K562 (cell line): Measurements from ENCODE around the gene SPEF1. TPM values are rescaled to one million over a fixed set of nuclear protein-coding genes. Genes with fewer than 3 reads are reported as not detected.
A peak's percentile ranks its signal among the peaks of the same experiment; 100 is the strongest.

Experiments used
- ATF6 ChIP-seq: sonication (generic); formaldehyde crosslinking; IDR thresholded peaks from 2 replicates; pipeline ENCODE4 v1.4.0; 2020; ENCODE audit warnings: mild to moderate bottlenecking, missing genetic modification reagents
- CCNT2 ChIP-seq: IDR thresholded peaks from 2 replicates; pipeline ENCODE4 v1.6.1; 2011; ENCODE audit warnings: borderline replicate concordance, low read depth, mild to moderate bottlenecking, moderate library complexity, mixed read lengths, low read length; ENCODE audit not compliant: insufficient read length; ENCODE audit errors: extremely low read depth
- CHCHD3 ChIP-seq: fragments of 250-450 bp; sonication (Bioruptor Pico); IDR thresholded peaks from 2 replicates; pipeline ENCODE4 v2.1.2; 2022; ENCODE audit warnings: mild to moderate bottlenecking
- HDAC1 ChIP-seq, 2 experiments: fragments of 450-650 bp; IDR thresholded peaks; 2 replicates each; pipeline ENCODE4 v1.6.1; 2016 to 2017; ENCODE audit warnings: inconsistent platforms in 1 of 2, mild to moderate bottlenecking in 1 of 2, moderate library complexity in 1 of 2
- MLX ChIP-seq, 2 experiments: fragments of 450-650 bp in 1 of 2; sonication (generic) in 1 of 2; formaldehyde crosslinking; conservative IDR thresholded peaks; 2 replicates each; pipeline versions ENCODE4 v1.4.0 to v1.8.1; 2020 to 2022; ENCODE audit warnings: mild to moderate bottlenecking in 1 of 2, missing genetic modification reagents in 1 of 2
- SMAD1 ChIP-seq: fragments of 150-350 bp; IDR thresholded peaks from 2 replicates; pipeline ENCODE4 v1.6.1; 2014; ENCODE audit warnings: low read length, low read depth; ENCODE audit not compliant: partially characterized antibody
- USF2 ChIP-seq: sonication (generic); formaldehyde crosslinking; IDR thresholded peaks from 2 replicates; pipeline ENCODE4 v1.5.0; 2020; ENCODE audit warnings: missing genetic modification reagents
- ZNF143 ChIP-seq: sonication (generic); formaldehyde crosslinking; IDR thresholded peaks from 2 replicates; pipeline ENCODE4 v1.9.0; 2022; ENCODE audit warnings: mild to moderate bottlenecking, missing genetic modification reagents
- ZNF318 ChIP-seq, 2 experiments: fragments of 450-650 bp; IDR thresholded peaks; 2 replicates each; pipeline ENCODE4 v1.6.1; 2016; ENCODE audit warnings: mild to moderate bottlenecking in 2 of 2, borderline replicate concordance in 1 of 2, low read depth in 1 of 2, moderate library complexity in 1 of 2
- ZNF551 ChIP-seq: fragments of 250-450 bp; sonication (Bioruptor Pico); IDR thresholded peaks from 2 replicates; pipeline ENCODE4 v1.5.0; 2021; ENCODE audit warnings: mild to moderate bottlenecking, moderate library complexity
- polyA plus RNA-seq, 8 experiments: library from polyadenylated mRNA; depleted of rRNA in 4 of 8; stranded (reverse) in 5 of 8; unstranded in 3 of 8; fragments of >200 nt; fragmentation: Nextera tagmentation in 2 of 8; fragmentation: Illumina TruSeq in 1 of 8; extraction: Ambion mirVana in 2 of 8; extraction: Trizol in 1 of 8; gene quantifications; 2 replicates each; pipeline versions ENCODE4 v1.2.1 to v1.2.3, GENCODE V29; 2011 to 2014; ENCODE audit warnings: inconsistent platforms in 1 of 8, missing spikeins in 1 of 8
- total RNA-seq, 7 experiments: library from RNA; depleted of rRNA in 6 of 7; stranded (reverse); fragments of >200 nt in 6 of 7; fragmentation: Illumina TruSeq in 2 of 7; extraction: Trizol in 2 of 7; gene quantifications; 2 replicates each; pipeline versions ENCODE4 v1.2.1 to v1.2.3, GENCODE V29; 2011 to 2021; ENCODE audit warnings: low replicate concordance in 1 of 7

Gene SPEF1
- total and polyA plus RNA-seq, 9 of the 15 experiments (the other 6 are each of a cell fraction or from before 2014, with no cell fraction given) = not detected

GRCh38 chr20:3820048-3820900 is 39.0 kb upstream of the SPEF1 start, which contains the start of gene AP5S1 (continued):
- no peak for TF ChIP-seq ZNF318 (IDR thresholded peaks at IDR 0.05; ENCODE audit: borderline replicate concordance in 1 of 2, low read depth in 1 of 2)
- TF ChIP-seq MLX (CRISPR knock-in tag; conservative IDR thresholded peaks at IDR 0.05) = 0 out of 4 replicates have a peak, but pooled peaks of 1 of the 2 experiments have one; percentile 31
- no peak for TF ChIP-seq USF2 (CRISPR knock-in tag)
- TF ChIP-seq HDAC1 (IDR thresholded peaks at IDR 0.05) = peak in 1 of 2 experiments; percentile 60; a peak in 1 of 4 replicates
- TF ChIP-seq SMAD1 = peak; percentile 57
- TF ChIP-seq ZNF143 (CRISPR knock-in tag) = peak; percentile 96
- TF ChIP-seq ATF6 (CRISPR knock-in tag) = peak; percentile 92; the same call in 1 of the 2 replicates
- TF ChIP-seq CCNT2 = peak; percentile 76
- no peak for TF ChIP-seq ZNF551 (CRISPR knock-in tag)
- TF ChIP-seq CHCHD3 (CRISPR knock-in tag) = no peak
